Activated T-cell treated with anti-CD3 and anti-CD28 coated beads, Interleukin-2, amount 50 U/mL, for 4 hours (primary cell): ENCODE results near the gene CADM4. TPM values are rescaled to one million over a fixed set of nuclear protein-coding genes. Genes with fewer than 3 reads are reported as not detected.
"Not testable (repeated sequence)": the region's sequence is repeated elsewhere in the genome, so short reads cannot be mapped to it uniquely, and the experiment has no call there.

Source experiments
- ATAC-seq, 2 donors: fragments of 200-7000 bp; cut with Tn5 transposase; one replicate each; pipeline ENCODE4 v1.10.0; 2021
- DNase-seq: peaks from one replicate; pipeline ENCODE4 v3.0.0-alpha.2; 2020
- H3K27me3 Mint-ChIP-seq: one replicate; pipeline ENCODE4 v1.8.0; 2021; ENCODE audit warnings: low read depth, mixed read lengths
- H3K36me3 Mint-ChIP-seq: one replicate; pipeline ENCODE4 v1.8.0; 2022; ENCODE audit warnings: mixed read lengths; ENCODE audit not compliant: insufficient read depth
- H3K4me1 Mint-ChIP-seq: one replicate; pipeline ENCODE4 v1.8.0; 2021; ENCODE audit warnings: low read depth, mixed read lengths
- H3K4me3 Mint-ChIP-seq: one replicate; pipeline ENCODE4 v1.8.0; 2021; ENCODE audit warnings: mild to moderate bottlenecking, moderate library complexity, mixed read lengths
- H3K9me3 Mint-ChIP-seq: one replicate; pipeline ENCODE4 v1.8.0; 2021; ENCODE audit warnings: mixed read lengths
- total RNA-seq, 3 donors: library from RNA; stranded (reverse); gene quantifications; one replicate each; pipeline ENCODE4 v1.2.1, GENCODE V29; 2021

Gene CADM4
- total RNA-seq, 3 donors from 2014 or later, result 0.40 to 0.63 (median 0.42) TPM

- H3K9me3 Mint-ChIP-seq, DNase-seq, H3K4me3 Mint-ChIP-seq, H3K27me3 Mint-ChIP-seq, H3K4me1 Mint-ChIP-seq, ATAC-seq: not testable (repeated sequence)
- peaks cover 10% of the 10 kb centered on the region for H3K36me3 Mint-ChIP-seq
These were observed 10.6 kb upstream of the CADM4 start for GRCh38 chr19:43650276-43650675.

GRCh38 chr19:43649514-43649913, 9.9 kb upstream of the CADM4 start:
- Mint-ChIP-seq H3K36me3 (peaks cover 7% of the 10 kb centered on the region), H3K9me3 (peaks cover 5% of the 10 kb centered on the region), H3K4me3 (no peak overlapping the region), H3K4me1 (no peaks in the 10 kb centered on the region), H3K27me3 (no peaks in the 10 kb centered on the region)
- ATAC-seq (no peak), DNase-seq (no peak)

GRCh38 chr19:43648633-43649032, 9.0 kb upstream of the CADM4 start:
- Mint-ChIP-seq H3K36me3 (peaks cover 6% of the 10 kb centered on the region), H3K4me1 (no peaks in the 10 kb centered on the region), H3K4me3 (no peak overlapping the region), H3K27me3 (no peaks in the 10 kb centered on the region), H3K9me3 (peaks cover 5% of the 10 kb centered on the region)
- ATAC-seq, result no peak
- no peak for DNase-seq

- Mint-ChIP-seq H3K36me3 (peaks cover 6% of the 10 kb centered on the region), H3K4me3 (no peak overlapping the region), H3K27me3 (peaks cover 15% of the 10 kb centered on the region), H3K4me1 (peaks cover 6% of the 10 kb centered on the region), H3K9me3 (peaks cover 5% of the 10 kb centered on the region)
- DNase-seq (no peak), ATAC-seq (no peak)
These were observed 4.5 kb upstream of the CADM4 start for GRCh38 chr19:43644181-43644580.

- peaks cover 10% of the 10 kb centered on the region for H3K4me1 Mint-ChIP-seq
These were observed 3.7 kb upstream of the CADM4 start for GRCh38 chr19:43643326-43643725.

GRCh38 chr19:43642531-43642930, 2.9 kb upstream of the CADM4 start:
- peaks cover 10% of the 10 kb centered on the region for H3K4me1 Mint-ChIP-seq
- no peak for ATAC-seq
- no peak for DNase-seq
- H3K4me3 Mint-ChIP-seq, result no peak overlapping the region
- peaks cover 5% of the 10 kb centered on the region for H3K9me3 Mint-ChIP-seq
- peaks cover 29% of the 10 kb centered on the region for H3K27me3 Mint-ChIP-seq
- H3K36me3 Mint-ChIP-seq, result peaks cover 6% of the 10 kb centered on the region

More at GRCh38 chr19:43643326-43643725, 3.7 kb upstream of the CADM4 start:
- DNase-seq (no peak), ATAC-seq (no peak)
- Mint-ChIP-seq H3K27me3 (peaks cover 24% of the 10 kb centered on the region), H3K4me3 (no peak overlapping the region), H3K9me3 (peaks cover 5% of the 10 kb centered on the region), H3K36me3 (peaks cover 6% of the 10 kb centered on the region)

GRCh38 chr19:43641333-43641732, 1.7 kb upstream of the CADM4 start:
- Mint-ChIP-seq H3K27me3 (peaks cover 35% of the 10 kb centered on the region), H3K36me3 (peaks cover 3% of the 10 kb centered on the region), H3K4me3 (peak overlapping the region; percentile 58), H3K9me3 (peaks cover 2% of the 10 kb centered on the region), H3K4me1 (peaks cover 10% of the 10 kb centered on the region)
- no peak for DNase-seq
- ATAC-seq, result no peak

- Mint-ChIP-seq H3K4me1 (peaks cover 10% of the 10 kb centered on the region), H3K4me3 (peak overlapping the region; percentile 75), H3K36me3 (no peaks in the 10 kb centered on the region), H3K27me3 (peaks cover 36% of the 10 kb centered on the region), H3K9me3 (no peaks in the 10 kb centered on the region)
- DNase-seq (no peak), ATAC-seq (no peak)
These were observed 741 bp upstream of the CADM4 start for GRCh38 chr19:43640424-43640757.

- peaks cover 39% of the 10 kb centered on the region for H3K27me3 Mint-ChIP-seq
- H3K36me3 Mint-ChIP-seq, result no peaks in the 10 kb centered on the region
These were observed 593 bp downstream of the CADM4 start for GRCh38 chr19:43638995-43639518.

GRCh38 chr19:43638214-43638994, 1.2 kb downstream of the CADM4 start:
- Mint-ChIP-seq H3K36me3 (no peaks in the 10 kb centered on the region), H3K4me1 (peaks cover 10% of the 10 kb centered on the region), H3K27me3 (peaks cover 40% of the 10 kb centered on the region), H3K4me3 (peak overlapping the region; percentile 76), H3K9me3 (no peaks in the 10 kb centered on the region)
- DNase-seq (no peak), ATAC-seq (no peak)

More at GRCh38 chr19:43638995-43639518, 593 bp downstream of the CADM4 start:
- ATAC-seq (no peak), DNase-seq (no peak)
- H3K9me3 Mint-ChIP-seq, result no peaks in the 10 kb centered on the region
- H3K4me1 Mint-ChIP-seq, result peaks cover 10% of the 10 kb centered on the region
- H3K4me3 Mint-ChIP-seq, result peak overlapping the region; percentile 76

- no peaks in the 10 kb centered on the region for H3K36me3 Mint-ChIP-seq
- no peak overlapping the region for H3K4me3 Mint-ChIP-seq
- no peak for ATAC-seq
- no peaks in the 10 kb centered on the region for H3K9me3 Mint-ChIP-seq
- H3K4me1 Mint-ChIP-seq, result peaks cover 10% of the 10 kb centered on the region
- no peak for DNase-seq
- H3K27me3 Mint-ChIP-seq, result peaks cover 36% of the 10 kb centered on the region
These were observed 3.4 kb downstream of the CADM4 start for GRCh38 chr19:43636121-43636683.

GRCh38 chr19:43635561-43635940, 4.1 kb downstream of the CADM4 start:
- not testable (repeated sequence) for H3K36me3 Mint-ChIP-seq, H3K9me3 Mint-ChIP-seq, H3K4me3 Mint-ChIP-seq, DNase-seq, H3K4me1 Mint-ChIP-seq, ATAC-seq
- peaks cover 33% of the 10 kb centered on the region for H3K27me3 Mint-ChIP-seq

- ATAC-seq (no peak), DNase-seq (no peak)
- H3K9me3 Mint-ChIP-seq, result no peaks in the 10 kb centered on the region
- H3K36me3 Mint-ChIP-seq, result no peaks in the 10 kb centered on the region
- H3K27me3 Mint-ChIP-seq, result peaks cover 29% of the 10 kb centered on the region
- no peak overlapping the region for H3K4me3 Mint-ChIP-seq
- H3K4me1 Mint-ChIP-seq, result peaks cover 6% of the 10 kb centered on the region
These were observed 4.6 kb downstream of the CADM4 start for GRCh38 chr19:43634872-43635560.

- DNase-seq (no peak), ATAC-seq (no peak)
- Mint-ChIP-seq H3K9me3 (no peaks in the 10 kb centered on the region), H3K4me1 (peaks cover 4% of the 10 kb centered on the region), H3K27me3 (peaks cover 27% of the 10 kb centered on the region), H3K4me3 (no peak overlapping the region), H3K36me3 (no peaks in the 10 kb centered on the region)
These were observed 5.2 kb downstream of the CADM4 start for GRCh38 chr19:43634506-43634871.
